Memory B cell (primary cell): Measurements from ENCODE around the gene TTLL6.
"Not testable (repeated sequence)": the region's sequence is repeated elsewhere in the genome, so short reads cannot be mapped to it uniquely, and the experiment has no call there.

Experiments
- ATAC-seq: fragments of 150-1000 bp; cut with Tn5 transposase; 2 replicates; pipeline ENCODE4 v1.10.0; 2021; ENCODE audit warnings: low read depth, mild to moderate bottlenecking, moderate library complexity
- DNase-seq, 2 donors: peaks; one replicate each; pipeline ENCODE4 v3.0.0; 2022; ENCODE audit warnings: low spot score in 2 of 2
- H3K27ac Mint-ChIP-seq: one replicate; pipeline ENCODE4 v1.8.0; 2022; ENCODE audit warnings: mild to moderate bottlenecking, moderate library complexity, mixed read lengths
- H3K27me3 Mint-ChIP-seq: one replicate; pipeline ENCODE4 v1.8.0; 2022; ENCODE audit warnings: mixed read lengths
- H3K36me3 Mint-ChIP-seq: one replicate; pipeline ENCODE4 v1.8.0; 2022; ENCODE audit warnings: mild to moderate bottlenecking, mixed read lengths
- H3K4me1 Mint-ChIP-seq: one replicate; pipeline ENCODE4 v1.8.0; 2022; ENCODE audit warnings: mixed read lengths
- H3K4me3 Mint-ChIP-seq: one replicate; pipeline ENCODE4 v1.8.0; 2022; ENCODE audit warnings: mild to moderate bottlenecking, moderate library complexity, mixed read lengths
- H3K9me3 Mint-ChIP-seq: one replicate; pipeline ENCODE4 v1.8.0; 2022; ENCODE audit warnings: mixed read lengths

The TTLL6 gene

GRCh38 chr17:48799069-48799723 lies 17.8 kb downstream of the TTLL6 start:
- DNase-seq (no peak), ATAC-seq (peak; percentile 38)
- Mint-ChIP-seq H3K27me3 (peaks cover 11% of the 10 kb centered on the region), H3K27ac (no peak overlapping the region), H3K36me3 (no peaks in the 10 kb centered on the region), H3K4me1 (no peaks in the 10 kb centered on the region), H3K9me3 (no peaks in the 10 kb centered on the region), H3K4me3 (no peak overlapping the region)

GRCh38 chr17:48796163-48796522 lies 20.9 kb downstream of the TTLL6 start:
- H3K4me3 Mint-ChIP-seq, H3K27ac Mint-ChIP-seq, H3K4me1 Mint-ChIP-seq, H3K36me3 Mint-ChIP-seq, ATAC-seq, H3K9me3 Mint-ChIP-seq, DNase-seq: not testable (repeated sequence)
- peaks cover 21% of the 10 kb centered on the region for H3K27me3 Mint-ChIP-seq

GRCh38 chr17:48795444-48796162 lies 21.4 kb downstream of the TTLL6 start:
- H3K27ac Mint-ChIP-seq = no peak overlapping the region
- no peak for DNase-seq
- ATAC-seq = no peak
- no peaks in the 10 kb centered on the region for H3K36me3 Mint-ChIP-seq
- no peak overlapping the region for H3K4me3 Mint-ChIP-seq
- H3K27me3 Mint-ChIP-seq = peaks cover 19% of the 10 kb centered on the region
- no peaks in the 10 kb centered on the region for H3K9me3 Mint-ChIP-seq
- H3K4me1 Mint-ChIP-seq = no peaks in the 10 kb centered on the region

- no peaks in the 10 kb centered on the region for H3K9me3 Mint-ChIP-seq
- H3K4me1 Mint-ChIP-seq = no peaks in the 10 kb centered on the region
- H3K36me3 Mint-ChIP-seq = no peaks in the 10 kb centered on the region
- no peak overlapping the region for H3K27ac Mint-ChIP-seq
- no peak for ATAC-seq
- no peak for DNase-seq
- H3K4me3 Mint-ChIP-seq = no peak overlapping the region
- peaks cover 21% of the 10 kb centered on the region for H3K27me3 Mint-ChIP-seq
Observed at GRCh38 chr17:48792033-48792798, 24.8 kb downstream of the TTLL6 start.

- ATAC-seq (peak; percentile 51), DNase-seq (no peak)
- Mint-ChIP-seq H3K27me3 (peaks cover 20% of the 10 kb centered on the region), H3K9me3 (no peaks in the 10 kb centered on the region), H3K36me3 (no peaks in the 10 kb centered on the region), H3K4me3 (no peak overlapping the region), H3K27ac (no peak overlapping the region), H3K4me1 (no peaks in the 10 kb centered on the region)
Observed at GRCh38 chr17:48791128-48792032, 25.6 kb downstream of the TTLL6 start.

GRCh38 chr17:48790607-48791127 lies 26.4 kb downstream of the TTLL6 start:
- Mint-ChIP-seq H3K9me3 (no peaks in the 10 kb centered on the region), H3K36me3 (no peaks in the 10 kb centered on the region), H3K4me3 (no peak overlapping the region), H3K27me3 (peaks cover 24% of the 10 kb centered on the region), H3K4me1 (no peaks in the 10 kb centered on the region), H3K27ac (no peak overlapping the region)
- DNase-seq = no peak
- no peak for ATAC-seq

GRCh38 chr17:48787828-48788227 lies 29.2 kb downstream of the TTLL6 start:
- Mint-ChIP-seq H3K4me3 (no peak overlapping the region), H3K4me1 (no peaks in the 10 kb centered on the region), H3K9me3 (no peaks in the 10 kb centered on the region), H3K27me3 (peaks cover 17% of the 10 kb centered on the region), H3K27ac (no peak overlapping the region), H3K36me3 (no peaks in the 10 kb centered on the region)
- DNase-seq (no peak), ATAC-seq (no peak)

- DNase-seq = no peak
Observed at GRCh38 chr17:48779421-48779820, 37.6 kb downstream of the TTLL6 start.

GRCh38 chr17:48776602-48777001 lies 40.4 kb downstream of the TTLL6 start:
- DNase-seq (no peak), ATAC-seq (no peak)
- Mint-ChIP-seq H3K9me3 (peaks cover 6% of the 10 kb centered on the region), H3K27ac (no peak overlapping the region), H3K4me1 (no peaks in the 10 kb centered on the region), H3K4me3 (no peak overlapping the region), H3K27me3 (peaks cover 11% of the 10 kb centered on the region), H3K36me3 (no peaks in the 10 kb centered on the region)

More at GRCh38 chr17:48779421-48779820, 37.6 kb downstream of the TTLL6 start:
- Mint-ChIP-seq H3K4me1 (no peaks in the 10 kb centered on the region), H3K9me3 (peaks cover 6% of the 10 kb centered on the region), H3K36me3 (no peaks in the 10 kb centered on the region), H3K27me3 (peaks cover 8% of the 10 kb centered on the region), H3K4me3 (no peak overlapping the region), H3K27ac (no peak overlapping the region)
- no peak for ATAC-seq

- no peaks in the 10 kb centered on the region for H3K36me3 Mint-ChIP-seq
- H3K9me3 Mint-ChIP-seq = peaks cover 2% of the 10 kb centered on the region
- peaks cover 16% of the 10 kb centered on the region for H3K27me3 Mint-ChIP-seq
- ATAC-seq (no peak), DNase-seq (no peak)
- H3K4me3 Mint-ChIP-seq = no peak overlapping the region
- no peak overlapping the region for H3K27ac Mint-ChIP-seq
- H3K4me1 Mint-ChIP-seq = no peaks in the 10 kb centered on the region
Observed at GRCh38 chr17:48773245-48773644, 43.8 kb downstream of the TTLL6 start.

GRCh38 chr17:48770954-48771353 lies 46.1 kb downstream of the TTLL6 start:
- no peak overlapping the region for H3K27ac Mint-ChIP-seq
- H3K27me3 Mint-ChIP-seq = peaks cover 14% of the 10 kb centered on the region
- DNase-seq (no peak), ATAC-seq (no peak)
- H3K4me3 Mint-ChIP-seq = no peak overlapping the region
- H3K36me3 Mint-ChIP-seq = no peaks in the 10 kb centered on the region
- peaks cover 2% of the 10 kb centered on the region for H3K9me3 Mint-ChIP-seq
- H3K4me1 Mint-ChIP-seq = no peaks in the 10 kb centered on the region

- Mint-ChIP-seq H3K27ac (no peak overlapping the region), H3K36me3 (no peaks in the 10 kb centered on the region), H3K27me3 (peaks cover 11% of the 10 kb centered on the region), H3K4me1 (no peaks in the 10 kb centered on the region), H3K9me3 (no peaks in the 10 kb centered on the region), H3K4me3 (no peak overlapping the region)
- DNase-seq (no peak), ATAC-seq (no peak)
Observed at GRCh38 chr17:48769009-48769675, 47.9 kb downstream of the TTLL6 start.

- H3K4me3 Mint-ChIP-seq = no peak overlapping the region
Observed at GRCh38 chr17:48767263-48767774, 49.7 kb downstream of the TTLL6 start.

More at GRCh38 chr17:48767263-48767774, 49.7 kb downstream of the TTLL6 start:
- Mint-ChIP-seq H3K27ac (no peak overlapping the region), H3K9me3 (no peaks in the 10 kb centered on the region), H3K27me3 (peaks cover 19% of the 10 kb centered on the region), H3K4me1 (no peaks in the 10 kb centered on the region), H3K36me3 (no peaks in the 10 kb centered on the region)
- ATAC-seq (no peak), DNase-seq (no peak)
